ENCODE results near the gene WDR20. TPM values are rescaled to one million over a fixed set of nuclear protein-coding genes. Genes with fewer than 3 reads are reported as not detected.

WDR20 gene
- total and polyA plus RNA-seq, 2 donors (not counting 1 experiment from before 2014, with no cell fraction given), result 12.4 to 64.0 TPM

- Mint-ChIP-seq H3K4me1 (peaks cover 37% of the 10 kb centered on the region), H3K4me3 (no peak overlapping the region), H3K27ac (no peak overlapping the region), H3K27me3 (no peaks in the 10 kb centered on the region), H3K9me3 (ENCODE audit: insufficient read depth) (no peaks in the 10 kb centered on the region)
- no peaks in the 10 kb centered on the region for H3K27me3 ChIP-seq (replicated peaks in 1 of 4; ENCODE audit: control extremely low read depth in 1 of 4, control insufficient read depth in 3 of 4, insufficient read depth in 4 of 4, low read length in 3 of 4)
- CTCF ChIA-PET, result interaction anchor here (1.2 kb wide), 1 partner anchor 168 kb away, joined by 4 read pairs; no protein-coding TSS in a partner anchor
- ATAC-seq (ENCODE audit: low read depth), result no peak
- POLR2A ChIA-PET, result no interaction called here
- TF ChIP-seq CTCF (IDR thresholded peaks at IDR 0.05), result no peak
- no peak for TF ChIP-seq EZH2 (IDR thresholded peaks at IDR 0.05; ENCODE audit: borderline replicate concordance, insufficient read depth, low read depth, low read length, poor library complexity, severe bottlenecking)
- no peak overlapping the region for H3K9ac ChIP-seq (ENCODE audit: low read length)
- H3K4me2 ChIP-seq (replicated peaks; ENCODE audit: low read depth, low read length, poor library complexity, severe bottlenecking), result no peak overlapping the region
- H3K4me3 ChIP-seq (ENCODE audit: control extremely low read depth in 1 of 5, extremely low read depth in 1 of 5, insufficient read depth in 1 of 5, low read depth in 2 of 5, low read length in 4 of 5), result no peak overlapping the region
- peaks cover 99% of the 10 kb centered on the region for H3K79me2 ChIP-seq (ENCODE audit: control insufficient read depth, insufficient read depth, low read length)
- intact Hi-C loops (cut with micrococcal nuclease), result no loop called here
- no peak overlapping the region for H3K27ac ChIP-seq (ENCODE audit: low read length in 2 of 2)
- no peak for DNase-seq
- peaks cover 74% of the 10 kb centered on the region for H4K20me1 ChIP-seq (ENCODE audit: control insufficient read depth, insufficient read depth, low read length, poor library complexity, severe bottlenecking)
- peaks cover 2 to 12% of the 10 kb centered on the region in 2 experiments for H3K36me3 ChIP-seq (replicated peaks in 1 of 2; ENCODE audit: control extremely low read depth in 1 of 2, control insufficient read depth in 1 of 2, extremely low read depth in 1 of 2, insufficient read depth in 2 of 2, low read length in 1 of 2)
- no peaks in the 10 kb centered on the region for H3K9me3 ChIP-seq (ENCODE audit: control extremely low read depth in 1 of 3, control insufficient read depth in 2 of 3, insufficient read depth in 1 of 3, low read length in 2 of 3)
- no peak overlapping the region for H2AFZ ChIP-seq (ENCODE audit: insufficient read depth, low read depth, low read length, poor library complexity, severe bottlenecking)
- H3K4me1 ChIP-seq (ENCODE audit: control insufficient read depth in 2 of 2, insufficient read depth in 2 of 2, low read length in 2 of 2), result peaks cover 7 to 9% of the 10 kb centered on the region in 2 donors
- WGBS (ENCODE audit: insufficient coverage), result 100% methylated on average over 2 of the region's 6 CpGs
These were observed 5.7 kb downstream of the WDR20 start for GRCh38 chr14:102145395-102145794.

GRCh38 chr14:102146423-102146822 is 6.7 kb downstream of the WDR20 start:
- Histone ChIP-seq H3K4me1 (ENCODE audit: control insufficient read depth in 2 of 2, insufficient read depth in 2 of 2, low read length in 2 of 2) (no peaks in the 10 kb centered on the region), H3K4me2 (replicated peaks; ENCODE audit: low read depth, low read length, poor library complexity, severe bottlenecking) (no peak overlapping the region), H3K4me3 (ENCODE audit: control extremely low read depth in 1 of 5, extremely low read depth in 1 of 5, insufficient read depth in 1 of 5, low read depth in 2 of 5, low read length in 4 of 5) (no peak overlapping the region), H4K20me1 (ENCODE audit: control insufficient read depth, insufficient read depth, low read length, poor library complexity, severe bottlenecking) (peaks cover 85% of the 10 kb centered on the region), H3K27ac (ENCODE audit: low read length in 2 of 2) (no peak overlapping the region), H3K79me2 (ENCODE audit: control insufficient read depth, insufficient read depth, low read length) (peaks cover 99% of the 10 kb centered on the region), H3K9ac (ENCODE audit: low read length) (no peak overlapping the region), H2AFZ (ENCODE audit: insufficient read depth, low read depth, low read length, poor library complexity, severe bottlenecking) (no peak overlapping the region), H3K27me3 (replicated peaks in 1 of 4; ENCODE audit: control extremely low read depth in 1 of 4, control insufficient read depth in 3 of 4, insufficient read depth in 4 of 4, low read length in 3 of 4) (no peaks in the 10 kb centered on the region), H3K36me3 (replicated peaks in 1 of 2; ENCODE audit: control extremely low read depth in 1 of 2, control insufficient read depth in 1 of 2, extremely low read depth in 1 of 2, insufficient read depth in 2 of 2, low read length in 1 of 2) (peaks cover 4 to 12% of the 10 kb centered on the region in 2 experiments), H3K9me3 (ENCODE audit: control extremely low read depth in 1 of 3, control insufficient read depth in 2 of 3, insufficient read depth in 1 of 3, low read length in 2 of 3) (no peaks in the 10 kb centered on the region)
- H3K4me3 Mint-ChIP-seq, result no peak overlapping the region
- POLR2A ChIA-PET, result interaction anchor here (0.7 kb wide), 1 partner anchor 227 kb away, joined by 6 read pairs; no protein-coding TSS in a partner anchor
- ATAC-seq (ENCODE audit: low read depth), result no peak
- DNase-seq, result no peak
- intact Hi-C loops (cut with micrococcal nuclease), result no loop called here
- 86% methylated on average over 2 of the region's 2 CpGs for whole genome bisulfite sequencing (ENCODE audit: insufficient coverage)
- H3K27me3 Mint-ChIP-seq, result no peaks in the 10 kb centered on the region
- TF ChIP-seq EZH2 (IDR thresholded peaks at IDR 0.05; ENCODE audit: borderline replicate concordance, insufficient read depth, low read depth, low read length, poor library complexity, severe bottlenecking), result no peak
- no peaks in the 10 kb centered on the region for H3K9me3 Mint-ChIP-seq (ENCODE audit: insufficient read depth)
- H3K4me1 Mint-ChIP-seq, result peaks cover 31% of the 10 kb centered on the region
- no peak overlapping the region for H3K27ac Mint-ChIP-seq
- CTCF ChIA-PET, result no interaction called here
